Testis (tissue), 2 donors: ENCODE data around the gene ARHGAP26.

ENCODE experiments used
- POLR2A ChIP-seq: fragments of 450-650 bp; IDR thresholded peaks from one replicate; pipeline ENCODE4 v1.6.1; 2017; ENCODE audit warnings: antibody characterized with exemption, mild to moderate bottlenecking, moderate library complexity
- TF ChIP-seq, protein P1 (sequence below), 3 experiments: fragments of 450-650 bp in 2 of 3; fragments of 200-600 bp in 1 of 3; sonication (generic) in 1 of 3; IDR thresholded peaks; one replicate each; pipeline ENCODE4 v1.5.1; 2016 to 2019; ENCODE audit warnings: antibody characterized with exemption in 3 of 3, mild to moderate bottlenecking in 2 of 3, moderate library complexity in 1 of 3

DNA sequence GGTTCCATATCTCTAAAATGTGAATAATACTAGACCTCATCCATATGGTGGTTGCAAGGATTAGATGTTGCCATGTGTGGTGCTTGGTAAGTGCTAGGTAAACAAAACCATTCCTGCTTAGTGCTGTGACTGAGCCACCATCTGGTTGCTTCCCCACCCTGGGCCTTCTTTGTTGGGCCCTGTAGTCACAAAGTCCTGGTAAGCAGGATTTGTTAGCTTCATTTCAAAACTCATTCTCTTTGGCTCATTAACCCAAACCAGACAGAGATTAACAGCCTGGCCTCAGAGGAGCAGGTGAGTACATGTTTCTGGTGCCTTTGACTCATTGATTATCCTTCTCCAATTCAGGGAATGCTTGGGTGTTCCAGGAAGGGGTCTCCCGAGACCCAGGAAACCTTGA lies 240.2 kb downstream of the ARHGAP26 start:
- TF ChIP-seq, protein P1, sequence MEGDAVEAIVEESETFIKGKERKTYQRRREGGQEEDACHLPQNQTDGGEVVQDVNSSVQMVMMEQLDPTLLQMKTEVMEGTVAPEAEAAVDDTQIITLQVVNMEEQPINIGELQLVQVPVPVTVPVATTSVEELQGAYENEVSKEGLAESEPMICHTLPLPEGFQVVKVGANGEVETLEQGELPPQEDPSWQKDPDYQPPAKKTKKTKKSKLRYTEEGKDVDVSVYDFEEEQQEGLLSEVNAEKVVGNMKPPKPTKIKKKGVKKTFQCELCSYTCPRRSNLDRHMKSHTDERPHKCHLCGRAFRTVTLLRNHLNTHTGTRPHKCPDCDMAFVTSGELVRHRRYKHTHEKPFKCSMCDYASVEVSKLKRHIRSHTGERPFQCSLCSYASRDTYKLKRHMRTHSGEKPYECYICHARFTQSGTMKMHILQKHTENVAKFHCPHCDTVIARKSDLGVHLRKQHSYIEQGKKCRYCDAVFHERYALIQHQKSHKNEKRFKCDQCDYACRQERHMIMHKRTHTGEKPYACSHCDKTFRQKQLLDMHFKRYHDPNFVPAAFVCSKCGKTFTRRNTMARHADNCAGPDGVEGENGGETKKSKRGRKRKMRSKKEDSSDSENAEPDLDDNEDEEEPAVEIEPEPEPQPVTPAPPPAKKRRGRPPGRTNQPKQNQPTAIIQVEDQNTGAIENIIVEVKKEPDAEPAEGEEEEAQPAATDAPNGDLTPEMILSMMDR (IDR thresholded peaks at IDR 0.05): no peak
- TF ChIP-seq POLR2A: no peak
